Activated gamma-delta T cell treated with anti-CD3 and anti-CD28 coated beads, Interleukin-2, amount 50 U/mL, for 16 hours (primary cell): ENCODE measurements around the gene DDX39A.
"Not testable (repeated sequence)": the region's sequence is repeated elsewhere in the genome, so short reads cannot be mapped to it uniquely, and the experiment has no call there.

Experiments
- DNase-seq: peaks from one replicate; pipeline ENCODE4 v3.0.0-alpha.2; 2020; ENCODE audit warnings: low read depth

The DDX39A gene

GRCh38 chr19:14419106-14419813, at the start of gene DDX39A:
Gene DDX39A (minus strand): TSS chr19:14419341. CDS start chr19:14413220, 6,121 bp downstream.
- peak; percentile 94 for DNase-seq

GRCh38 chr19:14467816-14468215, 48.7 kb upstream of the DDX39A start:
- no peak for DNase-seq

- no peak for DNase-seq
Observed at GRCh38 chr19:14467391-14467790, 48.2 kb upstream of the DDX39A start.

DNA sequence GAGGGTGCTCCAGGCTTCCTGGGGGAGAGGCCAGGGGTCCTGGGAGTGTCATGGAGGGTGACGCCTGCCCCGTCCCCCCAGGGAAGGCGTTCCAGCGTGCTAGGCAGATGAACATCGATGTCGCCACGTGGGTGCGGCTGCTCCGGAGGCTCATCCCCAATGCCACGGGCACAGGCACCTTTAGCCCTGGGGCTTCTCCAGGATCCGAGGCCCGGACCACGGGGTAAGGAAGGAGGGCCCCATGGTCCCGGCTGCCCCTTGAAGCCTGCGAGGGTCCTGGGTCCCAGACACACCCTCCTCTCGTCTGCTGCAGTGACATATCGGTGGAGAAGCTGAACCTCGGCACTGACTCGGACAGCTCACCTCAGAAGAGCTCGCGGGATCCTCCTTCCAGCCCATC, 44.6 kb upstream of the DDX39A start:
- DNase-seq: no peak

- not testable (repeated sequence) for DNase-seq
Observed at GRCh38 chr19:14462401-14462800, 43.3 kb upstream of the DDX39A start.

GRCh38 chr19:14460935-14461334, 41.8 kb upstream of the DDX39A start:
- DNase-seq: no peak

DNA sequence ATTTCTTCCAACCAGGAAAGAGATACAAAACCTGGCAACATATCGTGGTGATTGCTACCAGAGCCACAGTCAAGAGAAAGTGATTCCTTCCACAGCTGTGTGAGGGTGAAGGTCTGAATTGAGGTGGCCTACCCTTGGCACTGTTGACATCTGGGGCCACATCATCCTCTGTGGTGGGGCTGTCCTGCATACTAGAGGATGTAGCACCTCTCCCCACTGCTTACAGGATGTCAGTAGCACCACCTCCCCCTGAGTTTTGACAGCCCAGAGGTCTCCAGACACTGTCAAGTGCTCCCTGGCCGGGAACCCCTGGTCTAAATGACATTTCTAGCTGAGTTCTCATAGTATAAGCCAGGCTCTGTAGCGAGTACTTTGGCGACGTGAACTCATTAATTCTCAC, 40.6 kb upstream of the DDX39A start:
- peak; percentile 35 for DNase-seq

DNA sequence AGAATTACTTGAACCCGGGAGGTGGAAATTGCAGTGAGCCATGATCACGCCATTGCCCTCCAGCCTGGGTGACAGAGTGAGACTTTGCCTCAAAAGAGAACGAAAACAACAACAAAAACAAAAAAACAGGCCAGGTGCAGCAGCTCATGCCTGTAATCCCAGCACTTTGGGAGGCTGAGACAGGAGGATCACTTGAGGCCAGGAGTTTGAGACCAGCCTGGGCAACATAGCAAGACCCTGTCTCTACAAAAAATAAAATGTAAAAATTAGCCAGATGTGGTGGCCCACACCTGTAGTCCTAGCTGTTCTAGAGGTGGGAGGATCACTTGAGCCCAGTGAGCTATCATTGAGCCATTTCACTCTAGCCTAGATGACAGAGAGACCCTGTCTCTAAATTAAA, 33.2 kb upstream of the DDX39A start:
- not testable (repeated sequence) for DNase-seq

DNA sequence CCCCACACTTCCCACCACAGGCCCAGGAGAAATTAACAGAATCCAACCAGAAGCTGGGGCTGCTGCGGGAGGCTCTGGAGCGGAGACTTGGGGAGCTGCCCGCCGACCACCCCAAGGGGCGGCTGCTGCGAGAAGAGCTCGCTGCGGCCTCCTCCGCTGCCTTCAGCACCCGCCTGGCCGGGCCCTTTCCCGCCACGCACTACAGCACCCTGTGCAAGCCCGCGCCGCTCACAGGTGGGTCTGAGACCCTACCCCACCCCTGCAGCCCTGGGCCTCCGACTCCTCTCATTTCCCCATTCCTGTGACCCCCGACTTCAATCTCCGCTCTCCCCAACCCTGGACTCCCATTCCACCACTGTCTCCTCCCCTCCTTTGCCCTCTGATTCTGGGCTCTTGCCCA, 31.7 kb upstream of the DDX39A start:
- no peak for DNase-seq

- no peak for DNase-seq
Observed at GRCh38 chr19:14450168-14450874, 31.2 kb upstream of the DDX39A start.

DNA sequence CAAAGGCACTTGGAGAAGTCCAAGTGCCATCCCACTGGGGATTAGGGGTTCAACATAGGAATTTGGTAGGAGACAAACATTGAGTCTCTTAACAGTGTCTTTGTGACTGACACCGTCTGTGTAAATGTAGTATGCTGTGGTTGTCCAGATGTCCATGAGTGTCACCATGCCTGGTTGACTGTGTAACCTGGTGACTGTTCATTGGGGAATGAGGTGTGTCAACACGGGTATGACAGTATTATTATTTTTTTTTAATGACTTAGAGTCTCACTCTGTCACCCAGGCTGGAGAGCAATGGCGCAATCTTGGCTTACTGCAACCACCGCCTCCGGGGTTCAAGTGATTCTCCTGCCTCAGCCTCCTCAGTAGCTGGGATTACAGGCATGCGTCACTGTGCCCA, 30.2 kb upstream of the DDX39A start:
- no peak for DNase-seq

- no peak for DNase-seq
Observed at GRCh38 chr19:14446336-14447036, 27.3 kb upstream of the DDX39A start.

- no peak for DNase-seq
Observed at GRCh38 chr19:14443632-14444216, 24.6 kb upstream of the DDX39A start.

DNA sequence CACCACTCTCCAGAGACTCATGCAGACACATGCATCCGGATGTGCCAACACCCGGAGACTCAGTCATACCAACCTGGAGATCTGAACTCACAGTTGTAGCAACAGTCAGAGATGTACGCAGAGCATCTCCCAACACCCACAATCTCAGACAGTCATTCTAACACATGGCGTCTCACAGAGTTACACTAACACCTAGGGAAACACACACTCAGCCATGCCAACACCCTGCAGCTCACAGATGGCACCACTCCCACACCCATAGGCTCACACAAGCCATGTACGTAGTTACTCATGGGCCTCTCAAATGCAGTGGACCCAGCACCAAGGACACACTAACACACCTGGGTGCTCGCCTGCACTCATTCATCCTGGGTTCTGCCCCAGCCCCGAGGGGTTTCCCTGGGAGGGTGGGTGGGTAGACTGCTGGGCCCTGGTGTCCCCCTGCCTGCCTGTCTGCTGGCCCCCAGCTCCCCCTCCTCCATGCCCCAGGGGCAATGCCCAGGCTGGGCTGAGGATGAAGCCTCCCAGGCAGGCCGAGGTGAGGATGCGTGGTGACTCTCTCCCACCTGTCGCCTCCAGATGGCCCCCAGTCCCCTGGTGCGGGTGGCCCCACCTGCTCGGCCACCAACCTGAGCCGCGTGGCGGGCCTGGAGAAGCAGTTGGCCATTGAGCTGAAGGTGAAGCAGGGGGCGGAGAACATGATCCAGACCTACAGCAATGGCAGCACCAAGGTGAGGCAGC, 23.9 kb upstream of the DDX39A start:
- no peak for DNase-seq

- no peak for DNase-seq
Observed at GRCh38 chr19:14441041-14441938, 22.1 kb upstream of the DDX39A start.

DNA sequence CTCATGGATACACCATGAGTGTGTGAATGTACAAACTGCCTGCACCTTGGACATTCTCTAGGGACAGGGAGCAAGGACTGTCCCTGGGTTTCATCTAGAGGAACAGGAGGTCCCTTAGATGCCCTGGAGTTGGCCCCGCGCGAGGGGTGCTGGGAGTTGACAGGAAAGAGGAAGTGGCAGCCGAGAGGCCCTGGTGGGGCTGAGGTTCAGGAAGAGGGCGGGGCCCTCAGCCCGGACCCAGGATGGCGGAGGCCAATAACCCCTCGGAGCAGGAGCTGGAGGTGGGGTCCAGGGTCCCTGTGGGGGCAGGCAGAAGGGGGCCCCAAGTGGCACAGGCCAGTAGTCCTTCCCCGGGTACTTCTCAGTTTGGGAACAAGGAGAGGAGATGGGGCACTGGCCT, 20.9 kb upstream of the DDX39A start:
- DNase-seq: peak; percentile 72

- DNase-seq: no peak
Observed at GRCh38 chr19:14439014-14439413, 19.9 kb upstream of the DDX39A start.

DNA sequence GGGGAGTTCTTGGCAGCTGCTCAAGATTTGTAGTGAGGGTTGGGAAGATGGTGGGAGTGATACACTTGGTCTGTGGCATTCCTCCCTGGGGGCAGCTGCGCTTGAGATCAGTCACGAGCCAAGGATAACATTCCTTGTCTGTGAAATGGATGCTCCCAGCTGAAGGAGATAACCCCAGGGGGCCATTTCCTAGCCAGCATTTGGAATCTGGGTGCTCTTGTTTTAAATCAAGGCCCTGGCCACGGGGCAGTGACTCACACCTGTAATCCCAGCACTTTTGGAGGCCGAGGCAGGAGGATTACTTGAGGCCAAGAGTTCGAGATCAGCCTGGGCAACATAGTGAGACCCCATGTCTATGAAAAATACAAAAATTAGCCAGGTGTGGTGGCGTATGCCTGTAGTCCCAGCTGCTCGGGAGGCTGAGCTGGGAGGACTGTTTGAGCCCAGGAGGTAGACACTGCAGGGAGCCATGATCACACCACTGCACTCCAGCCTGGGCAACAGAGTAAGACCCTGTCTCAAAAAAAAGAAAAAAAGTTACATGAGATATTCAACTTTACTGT, 18.5 kb upstream of the DDX39A start:
- DNase-seq: no peak

DNA sequence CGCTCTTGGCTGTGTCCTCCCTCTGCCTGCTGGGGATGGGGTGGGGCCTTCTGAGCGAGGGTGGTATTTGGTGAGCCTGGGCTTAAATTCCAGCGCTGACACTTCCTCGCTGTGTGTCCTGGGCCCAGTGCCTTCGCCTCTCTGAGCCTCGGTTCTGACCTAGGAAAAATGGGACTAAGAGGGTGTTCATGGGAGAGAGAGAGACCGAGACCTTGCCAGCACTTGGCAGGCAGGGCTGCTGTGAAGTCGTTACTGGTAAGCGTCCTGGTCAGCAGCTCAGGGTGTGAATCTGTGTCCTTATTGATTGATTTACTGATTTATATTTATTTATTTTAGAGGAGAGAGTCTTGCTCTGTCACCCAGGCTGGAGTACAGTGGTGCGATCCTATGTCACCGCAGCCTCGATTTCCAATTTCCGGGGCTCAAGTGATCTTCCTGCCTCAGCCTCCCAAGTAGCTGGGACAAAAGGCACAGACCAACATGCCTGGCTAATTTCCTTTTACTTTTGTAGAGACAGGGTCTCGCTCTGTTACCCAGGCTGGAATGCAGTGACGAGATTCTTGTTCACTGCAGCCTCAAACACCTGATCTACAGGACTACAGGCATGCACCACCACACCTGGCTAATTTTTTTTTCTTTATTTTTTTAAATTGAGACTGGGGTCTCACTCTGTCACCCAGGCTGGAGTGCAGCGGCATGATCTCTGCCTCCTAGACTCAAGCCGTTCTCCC, 16.3 kb upstream of the DDX39A start:
- DNase-seq: no peak
